ENCODE data around the gene SFXN4.

DNA sequence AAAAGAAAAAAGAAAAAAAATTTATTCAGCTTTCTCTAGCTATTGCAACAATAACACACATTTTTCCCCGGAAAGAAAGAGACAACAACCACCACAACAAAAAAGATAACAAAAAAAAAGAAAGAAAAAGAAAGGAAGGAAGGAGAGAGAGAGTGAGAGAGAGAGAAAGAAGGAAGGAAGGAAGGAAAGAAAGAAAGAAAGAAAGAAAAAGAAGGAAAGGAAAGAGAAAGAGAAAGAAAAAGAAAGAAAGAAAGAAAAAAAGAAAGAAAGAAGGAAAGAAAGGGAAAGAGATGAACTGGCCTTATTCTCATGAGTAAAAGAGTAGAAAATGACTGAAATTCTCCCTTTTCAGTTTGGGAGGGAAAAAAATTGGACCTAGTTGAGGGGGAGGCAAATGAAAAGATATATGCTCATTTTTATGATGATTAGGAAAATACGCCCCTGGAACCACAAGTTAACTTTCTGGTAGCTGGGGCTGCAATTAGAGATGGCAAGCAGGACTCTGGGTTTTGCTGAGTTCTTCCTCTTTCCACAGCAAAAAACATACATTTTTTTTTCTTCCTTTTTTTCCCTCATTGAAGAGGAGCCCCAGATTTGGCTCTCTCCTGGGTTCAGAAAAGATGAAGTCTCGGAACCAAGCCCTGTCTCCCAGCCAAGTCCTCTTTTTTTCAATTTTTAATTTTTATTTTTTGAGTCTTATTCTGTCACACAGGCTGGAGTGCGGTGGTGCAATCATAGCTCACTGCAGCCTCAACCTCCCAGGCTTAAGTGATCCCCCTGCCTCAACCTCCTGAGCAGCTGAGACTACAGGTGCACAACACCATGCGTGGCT, 25.7 kb upstream of the SFXN4 start:
- TF ChIP-seq, protein P1, sequence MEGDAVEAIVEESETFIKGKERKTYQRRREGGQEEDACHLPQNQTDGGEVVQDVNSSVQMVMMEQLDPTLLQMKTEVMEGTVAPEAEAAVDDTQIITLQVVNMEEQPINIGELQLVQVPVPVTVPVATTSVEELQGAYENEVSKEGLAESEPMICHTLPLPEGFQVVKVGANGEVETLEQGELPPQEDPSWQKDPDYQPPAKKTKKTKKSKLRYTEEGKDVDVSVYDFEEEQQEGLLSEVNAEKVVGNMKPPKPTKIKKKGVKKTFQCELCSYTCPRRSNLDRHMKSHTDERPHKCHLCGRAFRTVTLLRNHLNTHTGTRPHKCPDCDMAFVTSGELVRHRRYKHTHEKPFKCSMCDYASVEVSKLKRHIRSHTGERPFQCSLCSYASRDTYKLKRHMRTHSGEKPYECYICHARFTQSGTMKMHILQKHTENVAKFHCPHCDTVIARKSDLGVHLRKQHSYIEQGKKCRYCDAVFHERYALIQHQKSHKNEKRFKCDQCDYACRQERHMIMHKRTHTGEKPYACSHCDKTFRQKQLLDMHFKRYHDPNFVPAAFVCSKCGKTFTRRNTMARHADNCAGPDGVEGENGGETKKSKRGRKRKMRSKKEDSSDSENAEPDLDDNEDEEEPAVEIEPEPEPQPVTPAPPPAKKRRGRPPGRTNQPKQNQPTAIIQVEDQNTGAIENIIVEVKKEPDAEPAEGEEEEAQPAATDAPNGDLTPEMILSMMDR (conservative IDR thresholded peaks at IDR 0.05; ENCODE audit: low read length) = no peak
- no peak for TF ChIP-seq EZH2phosphoT487 (IDR thresholded peaks at IDR 0.05; ENCODE audit: borderline replicate concordance)

Data from Loucy (cell line).